ENCODE data around the gene UBA1. TPM values are rescaled to one million over a fixed set of nuclear protein-coding genes. Genes with fewer than 3 reads are reported as not detected.

Gene UBA1
- total RNA-seq, 1 experiment from 2014 or later, result 337 TPM

DNA sequence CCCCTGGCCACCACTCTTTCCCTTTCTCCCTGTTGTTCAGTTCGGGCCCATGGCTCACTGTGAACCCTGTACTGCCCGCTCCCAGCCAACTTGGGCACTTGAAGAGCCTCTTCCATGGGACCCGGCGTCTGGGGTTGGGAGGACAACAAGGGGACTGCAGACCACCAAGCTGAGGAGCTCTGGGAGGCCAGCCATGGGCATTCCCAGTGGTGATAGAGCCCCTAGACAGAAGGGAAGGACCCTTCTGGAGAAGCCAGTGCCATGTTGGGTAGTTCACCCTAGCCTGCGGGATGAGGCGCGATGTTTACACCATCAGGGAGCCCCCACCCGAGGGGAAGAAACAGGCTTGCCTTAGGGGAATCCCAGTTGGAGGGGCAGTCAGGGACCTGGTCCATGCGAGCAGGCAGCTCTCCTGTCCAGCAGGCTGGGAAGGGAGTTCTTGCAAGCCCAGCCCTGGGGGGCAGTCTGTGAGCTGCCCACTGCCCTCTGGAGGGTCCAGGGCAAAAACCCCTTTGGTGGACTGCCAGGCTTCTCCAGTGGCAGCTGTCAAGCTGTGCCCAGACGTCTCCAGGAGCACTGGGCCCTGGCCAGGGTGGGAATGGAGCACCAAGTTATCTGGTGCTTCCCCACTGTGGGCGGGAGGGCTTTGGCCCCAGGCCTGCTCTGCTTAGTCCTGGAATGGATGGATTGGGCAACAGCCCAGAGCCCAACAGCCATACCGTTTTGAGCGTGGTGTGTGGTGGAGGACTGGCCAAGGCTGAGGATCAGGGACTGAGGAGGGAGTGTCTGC, 23.7 kb upstream of the UBA1 start:
- DNase-seq (ENCODE audit: low spot score), result no peak

DNA sequence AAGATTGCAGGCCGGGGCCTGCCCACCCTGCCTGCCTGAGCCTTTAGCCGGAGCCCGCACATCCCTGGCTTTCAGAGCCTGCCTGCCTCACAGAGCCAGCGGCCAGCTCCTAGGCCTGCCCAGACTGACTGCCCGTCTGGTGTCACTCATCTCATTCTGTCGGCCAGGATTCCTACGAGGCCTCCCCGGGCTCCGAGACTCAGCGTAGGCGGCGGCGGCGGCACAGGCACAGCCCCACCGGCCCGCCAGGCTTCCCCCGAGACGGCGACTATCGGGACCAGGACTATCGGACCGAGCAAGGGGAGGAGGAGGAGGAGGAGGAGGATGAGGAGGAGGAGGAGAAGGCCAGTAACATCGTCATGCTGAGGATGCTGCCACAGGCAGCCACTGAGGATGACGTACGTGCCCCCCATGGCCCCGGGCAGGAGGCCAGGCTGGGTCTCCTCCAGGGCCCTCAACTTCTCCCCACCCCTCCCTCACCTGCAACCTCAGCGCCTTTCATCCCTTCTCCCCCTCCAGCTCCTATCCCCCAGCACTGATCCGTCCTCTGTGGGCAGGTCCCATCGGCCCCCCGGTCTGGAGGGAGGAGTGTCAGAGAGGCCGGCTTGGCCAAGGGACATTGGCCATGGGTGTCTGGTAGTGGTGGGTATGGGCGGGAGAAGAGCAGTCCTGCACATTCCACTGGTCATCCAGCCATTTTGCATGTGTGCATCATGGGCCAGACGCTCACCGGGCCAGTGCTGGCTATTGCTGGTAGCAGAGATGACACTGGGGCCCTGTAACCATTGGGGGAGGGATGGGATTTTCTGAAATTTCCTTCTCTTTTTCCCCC, 22.6 kb upstream of the UBA1 start:
- no peak for DNase-seq (ENCODE audit: low spot score)

DNA sequence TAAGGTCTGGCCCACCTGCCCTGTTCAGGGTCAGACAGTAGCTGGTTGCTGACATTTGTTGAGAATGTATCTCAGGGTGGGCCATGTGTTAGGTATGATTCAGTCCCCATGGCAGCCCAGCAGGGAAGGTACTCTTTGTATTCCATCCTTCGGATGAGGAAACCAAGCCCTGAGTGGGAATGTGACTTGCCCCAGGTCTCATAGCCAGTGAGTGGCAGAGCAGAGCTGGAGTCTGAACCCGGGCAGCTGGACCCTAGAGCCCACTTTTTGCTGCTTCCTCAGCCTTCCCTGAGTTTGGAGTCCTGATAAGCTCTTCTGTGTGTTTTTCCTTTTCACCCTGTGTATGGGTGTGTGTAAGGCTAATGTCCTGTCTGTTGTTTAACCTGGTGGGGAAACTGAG, 21.6 kb upstream of the UBA1 start:
- no peak for DNase-seq (ENCODE audit: low spot score)

DNA sequence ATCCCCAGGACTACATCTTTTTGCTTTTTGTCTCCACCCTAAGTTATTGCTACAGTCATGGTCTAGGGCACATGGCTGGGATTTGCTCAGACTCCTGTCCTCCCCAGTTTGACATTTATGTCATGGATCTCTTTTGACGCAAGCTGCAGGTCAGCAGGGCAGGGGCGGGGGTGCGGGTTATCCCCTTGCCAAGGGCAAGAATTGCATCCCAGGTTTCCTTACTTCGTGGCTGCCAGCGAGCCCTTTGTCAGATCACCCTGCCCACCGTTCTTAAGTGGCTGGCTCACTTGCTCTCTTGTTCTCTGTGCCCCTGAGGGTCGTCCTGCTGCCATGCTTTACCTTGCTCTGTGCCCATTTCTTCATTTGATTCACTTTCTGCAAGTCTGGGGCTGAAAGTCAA, 21.1 kb upstream of the UBA1 start:
- no peak for DNase-seq (ENCODE audit: low spot score)

DNA sequence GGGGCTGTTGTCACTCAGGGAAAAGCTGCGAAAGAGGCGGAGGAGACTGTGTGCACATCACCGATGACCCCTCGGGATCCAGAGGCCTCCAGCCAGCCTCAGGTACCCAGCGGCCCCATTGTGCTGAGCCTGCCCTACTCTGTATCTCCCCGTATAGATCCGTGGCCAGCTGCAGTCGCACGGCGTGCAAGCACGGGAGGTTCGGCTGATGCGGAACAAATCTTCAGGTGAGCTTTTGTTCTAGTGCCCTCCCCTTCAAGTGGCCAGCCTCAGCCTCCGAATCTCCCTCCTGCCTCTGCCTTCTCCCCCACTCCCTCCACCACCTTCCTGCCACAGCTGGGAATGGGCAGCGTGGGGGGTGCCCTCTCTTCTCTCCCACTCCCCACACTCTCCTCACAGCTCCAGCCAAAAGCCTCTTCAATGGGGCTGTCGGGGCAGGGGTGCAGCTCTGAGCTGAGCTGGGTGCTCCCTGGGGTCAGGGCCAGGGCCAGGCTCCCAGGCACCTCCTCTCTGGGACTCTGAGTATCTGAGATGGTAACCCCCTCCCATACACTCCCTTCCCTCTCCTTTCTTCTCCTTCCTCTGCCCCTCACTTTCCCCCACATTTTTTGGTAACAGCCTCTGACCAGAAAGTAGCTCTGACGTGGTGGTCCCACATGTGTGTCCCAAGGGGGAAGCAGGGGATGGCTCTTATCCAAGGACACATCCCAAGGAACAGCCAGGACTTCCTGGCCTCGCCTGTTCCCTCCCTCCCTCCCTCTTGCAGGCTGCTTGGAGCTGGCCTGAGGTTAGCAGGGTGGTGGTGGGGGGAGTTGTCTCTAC, 20.4 kb upstream of the UBA1 start:
- no peak for DNase-seq (ENCODE audit: low spot score)

DNA sequence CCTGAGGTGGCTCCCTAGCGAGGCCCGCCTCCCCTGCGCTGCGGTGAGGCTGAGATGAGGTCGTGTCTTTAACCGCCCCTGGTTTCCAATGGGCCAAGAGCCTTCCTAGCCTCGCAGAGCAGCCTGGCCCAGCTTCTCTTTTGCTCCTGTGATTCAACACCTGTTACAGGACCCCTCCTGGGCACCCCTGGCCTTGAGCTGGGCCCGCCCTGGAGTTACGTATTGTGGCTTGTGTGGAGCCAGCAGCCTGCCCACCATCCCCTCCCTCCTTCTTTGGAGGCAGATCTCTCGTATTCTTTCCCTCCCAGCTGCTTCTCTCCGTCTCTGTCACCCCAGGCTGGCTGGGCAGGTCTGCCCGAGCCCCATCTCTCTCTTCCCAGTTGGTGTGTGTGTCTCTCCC, 19.3 kb upstream of the UBA1 start:
- DNase-seq (ENCODE audit: low spot score), result no peak

DNA sequence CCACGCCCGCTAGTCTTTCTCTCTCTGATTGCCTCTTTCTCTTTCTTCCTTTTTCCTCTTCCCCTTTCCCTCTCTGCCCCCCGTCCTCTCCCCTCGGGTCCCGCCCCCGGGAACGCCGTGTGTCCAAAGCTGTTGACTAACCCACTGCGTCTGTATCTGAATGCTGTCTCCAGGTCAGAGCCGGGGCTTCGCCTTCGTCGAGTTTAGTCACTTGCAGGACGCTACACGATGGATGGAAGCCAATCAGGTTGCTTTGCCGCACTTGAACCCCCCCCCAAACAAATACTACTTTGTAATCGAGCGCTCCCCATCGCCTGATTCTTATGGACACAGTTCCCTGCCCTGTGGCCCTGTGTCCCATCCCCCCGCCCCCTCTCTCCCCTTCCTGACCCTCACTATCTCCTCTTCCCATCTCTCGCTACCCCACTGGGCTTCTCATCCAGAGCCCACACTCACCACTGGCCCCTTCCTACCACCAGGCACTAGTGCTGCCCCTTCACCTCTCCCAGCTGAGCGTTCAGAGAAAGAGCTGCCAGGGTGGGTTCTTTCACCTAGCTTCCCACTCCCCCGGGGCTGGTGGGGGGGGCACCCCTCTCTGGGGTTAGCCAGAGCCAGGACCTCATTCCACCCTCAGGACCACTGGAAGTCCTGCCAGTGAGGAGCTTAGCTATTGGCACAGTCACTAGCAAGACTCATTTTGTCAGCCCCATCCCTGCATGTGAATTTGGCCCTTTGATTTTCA, 18.6 kb upstream of the UBA1 start:
- DNase-seq (ENCODE audit: low spot score), result no peak

DNA sequence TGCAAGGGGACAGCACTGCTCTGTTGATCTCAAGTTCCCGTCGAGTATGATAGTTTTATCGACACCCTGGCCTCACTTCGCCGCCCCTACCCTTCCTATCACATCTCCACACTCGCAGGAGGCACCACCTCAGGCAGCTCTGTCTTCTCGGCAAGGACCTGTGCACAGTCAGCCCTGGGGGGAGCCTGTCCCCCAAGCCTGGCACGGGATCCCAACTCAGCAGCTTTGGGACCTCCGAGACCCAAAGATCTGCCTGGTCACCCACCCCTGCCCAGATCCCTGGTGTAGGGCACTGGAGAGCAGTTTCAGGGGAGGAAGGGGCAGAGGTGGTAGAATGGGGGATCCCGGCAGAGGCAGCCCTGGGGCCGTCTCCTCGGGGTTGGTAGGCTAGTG, 18.0 kb upstream of the UBA1 start:
- no peak for DNase-seq (ENCODE audit: low spot score)

DNA sequence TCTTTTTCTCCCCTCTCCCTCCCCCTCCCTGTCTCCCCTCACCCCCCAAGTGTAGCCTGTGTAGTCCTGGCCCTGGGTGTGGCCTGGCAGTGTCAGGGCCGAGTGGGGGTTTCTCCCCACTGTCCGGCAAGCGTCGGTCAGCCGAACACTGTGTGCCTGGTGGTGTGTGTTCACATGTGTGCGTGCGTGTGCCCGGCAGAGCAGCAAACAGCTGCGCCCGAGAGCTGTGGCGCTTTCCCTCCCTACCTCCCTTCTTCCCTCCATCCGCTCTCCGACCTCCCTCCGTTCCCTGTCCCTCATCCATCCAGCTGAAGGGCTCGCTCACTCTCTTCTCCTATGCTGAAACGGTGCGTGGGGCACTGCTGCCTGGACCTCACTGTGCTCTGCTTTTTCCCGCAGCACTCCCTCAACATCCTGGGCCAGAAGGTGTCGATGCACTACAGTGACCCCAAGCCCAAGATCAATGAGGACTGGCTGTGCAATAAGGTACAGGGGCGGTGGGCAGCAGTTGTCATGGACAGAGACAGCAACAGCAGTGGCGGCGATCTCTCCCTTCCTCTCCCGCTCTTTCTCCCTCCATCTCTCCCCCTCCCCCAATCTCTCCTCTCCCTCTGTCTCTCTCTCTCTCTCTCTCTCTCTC, 17.4 kb upstream of the UBA1 start:
- DNase-seq (ENCODE audit: low spot score), result no peak

DNA sequence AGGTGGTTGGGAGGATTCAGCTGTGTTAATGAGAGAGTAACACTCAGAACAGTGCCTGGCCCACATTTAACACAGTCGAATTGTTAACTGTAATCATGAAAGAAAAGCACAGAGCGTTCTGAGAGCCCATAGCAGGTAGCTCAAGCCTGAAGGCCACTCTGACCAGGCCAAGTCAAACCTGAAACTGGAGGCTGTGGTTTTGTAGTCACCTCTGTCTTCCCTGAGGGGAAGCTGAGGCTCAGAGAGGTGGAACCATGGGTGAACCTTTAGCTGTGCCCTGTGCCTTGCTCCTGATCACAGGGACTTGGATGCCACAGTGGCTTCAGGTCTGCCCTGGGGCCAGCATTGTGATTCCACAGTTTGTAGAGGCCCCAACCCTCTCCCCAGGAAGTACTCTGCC, 16.6 kb upstream of the UBA1 start:
- no peak for DNase-seq (ENCODE audit: low spot score)

DNA sequence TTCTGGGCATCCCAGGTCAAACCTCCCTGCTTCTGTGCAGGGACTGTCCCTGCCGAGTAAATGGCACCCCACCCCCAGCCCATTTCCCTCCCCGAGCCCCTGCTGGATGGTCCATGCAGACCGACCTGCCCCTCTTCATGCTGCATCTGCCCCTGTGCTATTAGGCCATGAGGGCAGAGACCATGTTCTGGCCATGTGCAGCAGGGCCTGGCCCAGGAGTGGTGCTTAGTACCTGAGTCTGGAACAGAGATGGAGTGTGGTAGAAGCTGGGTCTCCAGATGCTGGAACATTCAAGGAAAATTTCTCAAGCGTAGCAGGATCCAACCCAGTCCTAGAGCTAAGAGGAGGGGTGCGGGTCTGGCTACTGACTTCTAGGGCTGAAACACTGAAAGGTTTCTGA, 15.3 kb upstream of the UBA1 start:
- DNase-seq (ENCODE audit: low spot score), result no peak

DNA sequence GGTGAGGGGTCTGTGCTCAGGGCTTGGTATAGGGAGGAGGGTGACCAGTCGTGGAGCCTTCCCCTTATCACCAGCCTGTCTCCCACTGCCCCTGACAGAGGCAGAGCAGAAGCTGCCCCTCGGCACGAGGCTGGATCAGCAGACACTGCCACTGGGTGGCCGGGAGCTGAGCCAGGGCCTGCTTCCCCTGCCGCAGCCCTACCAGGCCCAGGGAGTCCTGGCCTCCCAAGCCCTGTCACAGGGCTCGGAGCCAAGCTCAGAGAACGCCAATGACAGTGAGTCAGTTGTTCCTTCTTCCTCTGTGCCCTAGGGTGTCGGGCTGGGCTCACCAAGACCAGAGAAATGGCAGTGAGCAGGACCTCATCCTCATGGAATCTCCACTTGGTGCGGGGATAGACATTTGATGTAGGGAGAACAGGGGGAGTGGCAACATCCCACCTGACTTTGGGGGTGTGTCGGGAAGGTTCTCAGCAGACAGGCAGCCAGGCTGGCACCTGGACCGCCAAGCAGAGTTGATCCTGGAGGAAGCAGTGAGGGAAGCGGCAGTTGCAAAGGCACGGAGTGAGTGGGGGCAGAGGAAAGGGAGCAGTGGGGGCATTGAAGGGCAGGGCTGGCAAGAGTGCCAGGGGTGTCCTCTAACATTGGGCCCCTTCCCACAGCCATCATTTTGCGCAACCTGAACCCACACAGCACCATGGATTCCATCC, 14.3 kb upstream of the UBA1 start:
- no peak for DNase-seq (ENCODE audit: low spot score)

DNA sequence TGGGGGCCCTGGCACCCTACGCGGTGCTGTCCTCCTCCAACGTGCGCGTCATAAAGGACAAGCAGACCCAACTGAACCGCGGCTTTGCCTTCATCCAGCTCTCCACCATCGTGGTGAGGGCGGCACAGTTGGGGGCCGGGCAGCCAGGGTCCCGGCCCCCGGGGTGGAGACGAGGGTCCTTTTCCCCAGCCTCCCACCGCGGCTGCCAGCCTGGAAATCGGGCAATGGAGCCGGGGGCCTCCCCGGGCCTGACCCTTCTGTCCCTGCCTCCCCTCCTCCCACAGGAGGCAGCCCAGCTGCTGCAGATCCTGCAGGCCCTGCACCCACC, 13.7 kb upstream of the UBA1 start:
- no peak for DNase-seq (ENCODE audit: low spot score)

DNA sequence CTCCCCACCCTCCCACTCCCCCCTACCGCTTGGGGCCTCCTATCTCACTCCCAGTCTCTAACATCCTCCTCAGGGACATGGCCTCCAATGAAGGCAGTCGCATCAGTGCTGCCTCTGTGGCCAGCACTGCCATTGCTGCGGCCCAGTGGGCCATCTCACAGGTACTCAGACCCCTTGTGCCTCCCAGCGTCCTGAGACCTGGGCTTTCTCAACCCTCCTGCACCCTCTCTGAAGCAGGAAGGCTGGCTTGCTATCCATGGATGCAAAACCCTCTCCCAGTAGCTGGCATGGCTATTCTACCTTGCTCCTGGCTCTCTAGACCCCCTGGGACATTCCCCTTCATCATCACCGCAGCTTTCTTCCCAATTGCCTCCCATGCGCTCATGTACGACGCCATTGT, 13.3 kb upstream of the UBA1 start:
- DNase-seq (ENCODE audit: low spot score), result no peak

DNA sequence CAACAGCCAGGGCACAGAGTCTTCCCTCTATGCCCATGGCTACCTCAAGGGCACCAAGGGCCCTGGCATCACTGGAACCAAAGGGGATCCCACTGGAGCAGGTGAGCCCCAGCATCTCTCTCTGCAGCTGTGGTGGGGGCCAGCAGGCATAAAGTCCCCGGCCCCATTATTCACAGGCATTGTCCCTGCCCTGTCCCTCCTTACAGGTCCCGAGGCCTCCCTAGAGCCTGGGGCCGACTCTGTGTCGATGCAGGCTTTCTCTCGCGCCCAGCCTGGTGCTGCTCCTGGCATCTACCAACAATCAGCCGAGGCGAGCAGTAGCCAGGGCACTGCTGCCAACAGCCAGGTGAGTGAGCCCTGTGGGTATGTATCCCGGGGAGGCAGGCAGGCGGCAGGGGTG, 12.3 kb upstream of the UBA1 start:
- DNase-seq (ENCODE audit: low spot score), result no peak

DNA sequence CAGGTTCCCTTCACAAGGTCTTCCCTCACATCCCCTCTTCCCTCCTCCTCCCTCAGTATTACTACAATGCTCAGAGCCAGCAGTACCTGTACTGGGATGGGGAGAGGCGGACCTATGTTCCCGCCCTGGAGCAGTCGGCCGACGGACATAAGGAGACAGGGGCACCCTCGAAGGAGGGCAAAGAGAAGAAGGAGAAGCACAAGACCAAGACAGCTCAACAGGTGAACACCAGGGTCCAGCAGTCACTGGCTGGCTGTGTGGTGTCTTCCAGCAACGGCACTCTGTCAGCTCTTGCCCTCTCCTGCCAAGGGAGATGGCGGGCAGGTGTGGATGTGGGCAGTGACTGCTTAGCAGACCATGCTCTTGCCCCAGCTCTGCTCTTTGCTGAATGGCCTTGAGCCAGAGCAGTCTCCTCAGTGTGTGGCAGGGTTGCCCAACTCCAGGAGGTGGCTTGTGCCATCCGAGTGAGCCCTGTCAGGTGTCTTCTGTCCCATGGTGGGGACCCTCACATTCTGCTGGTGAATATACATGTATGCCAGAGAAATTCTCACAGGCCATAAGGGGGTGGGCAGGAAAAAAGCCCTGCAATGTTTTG, 11.4 kb upstream of the UBA1 start:
- DNase-seq (ENCODE audit: low spot score), result no peak

DNA sequence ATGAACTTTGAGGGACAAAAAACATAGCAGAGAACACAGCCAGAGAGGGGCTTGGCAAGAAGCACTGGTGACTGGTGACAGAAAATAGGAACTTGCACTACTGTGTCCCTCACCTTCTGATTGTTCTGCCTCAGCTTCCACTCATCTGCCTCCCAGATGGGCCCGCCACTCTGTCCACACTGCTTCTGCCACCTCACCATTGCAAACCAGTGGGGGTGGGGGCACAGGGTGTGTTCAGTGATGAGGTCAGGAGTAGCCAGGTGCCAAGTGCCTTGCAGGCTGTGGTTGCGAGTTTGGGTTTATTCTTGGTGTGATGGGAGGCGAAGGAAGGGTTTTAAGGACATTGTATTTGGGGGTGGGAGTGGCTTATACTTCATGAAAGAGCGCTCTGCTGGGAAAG, 9.1 kb upstream of the UBA1 start:
- no peak for DNase-seq (ENCODE audit: low spot score)

DNA sequence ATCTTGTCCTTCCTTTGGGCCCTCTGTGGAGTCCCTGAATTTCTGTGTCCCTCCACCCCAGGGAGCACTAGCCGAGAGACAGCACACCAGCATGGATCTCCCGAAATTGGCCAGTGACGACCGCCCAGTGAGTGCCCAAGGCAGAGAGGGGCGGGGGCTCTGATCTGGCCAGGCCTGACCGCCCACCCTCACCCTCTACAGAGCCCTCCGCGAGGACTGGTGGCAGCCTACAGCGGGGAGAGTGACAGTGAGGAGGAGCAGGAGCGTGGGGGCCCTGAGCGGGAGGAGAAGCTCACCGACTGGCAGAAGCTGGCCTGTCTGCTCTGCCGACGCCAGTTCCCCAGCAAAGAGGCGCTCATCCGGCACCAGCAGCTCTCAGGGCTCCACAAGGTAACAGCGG, 8.4 kb upstream of the UBA1 start:
- no peak for DNase-seq (ENCODE audit: low spot score)

DNA sequence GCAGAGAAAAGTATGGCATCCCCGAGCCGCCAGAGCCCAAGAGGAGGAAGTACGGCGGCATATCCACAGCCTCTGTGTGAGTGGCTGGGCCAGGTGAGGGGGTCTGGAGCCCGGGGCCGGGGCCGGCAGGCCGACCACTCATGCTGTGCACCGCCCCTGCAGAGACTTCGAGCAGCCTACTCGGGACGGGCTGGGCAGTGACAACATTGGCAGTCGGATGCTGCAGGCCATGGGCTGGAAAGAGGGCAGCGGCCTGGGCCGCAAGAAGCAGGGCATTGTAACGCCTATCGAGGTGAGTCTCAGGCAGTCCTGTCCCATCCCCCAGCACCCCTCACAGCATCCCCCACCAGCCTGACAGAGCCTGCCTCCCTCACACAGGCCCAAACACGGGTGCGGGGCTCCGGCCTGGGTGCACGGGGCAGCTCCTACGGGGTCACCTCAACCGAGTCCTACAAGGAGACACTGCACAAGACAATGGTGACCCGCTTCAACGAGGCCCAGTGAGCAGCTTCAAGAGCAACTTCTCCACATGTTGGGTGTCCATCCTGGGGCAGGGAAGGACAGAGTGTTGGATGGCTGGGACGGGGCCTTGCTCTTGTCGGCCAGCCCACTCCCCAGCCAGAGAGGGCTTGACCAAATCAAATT, 7.4 kb upstream of the UBA1 start:
- no peak for DNase-seq (ENCODE audit: low spot score)
